Right renal cortex interstitium (tissue), 3 donors: ENCODE data around the gene PPP5C. TPM values are rescaled to one million over a fixed set of nuclear protein-coding genes. Genes with fewer than 3 reads are reported as not detected.
"Not testable (repeated sequence)": the region's sequence is repeated elsewhere in the genome, so short reads cannot be mapped to it uniquely, and the experiment has no call there.

Experiments used
- DNase-seq, 3 donors: peaks; one replicate each; pipeline ENCODE4 v3.0.0-alpha.2; 2013; ENCODE audit warnings: low read depth in 3 of 3, low spot score in 2 of 3
- polyA plus RNA-seq, 3 donors: library from polyadenylated mRNA; unstranded; fragments of 120-200 nt; gene quantifications; one replicate each; pipeline ENCODE4 v1.2.1, GENCODE V29; 2013; ENCODE audit not compliant: insufficient read length in 3 of 3

The PPP5C gene
- polyA plus RNA-seq, 3 donors = 96.1 to 106 (median 106) TPM

- DNase-seq = no peak
These were observed 79.7 kb downstream of the PPP5C start for GRCh38 chr19:46426506-46427162.

- no peak for DNase-seq
These were observed 80.7 kb downstream of the PPP5C start for GRCh38 chr19:46427518-46428045.

DNA sequence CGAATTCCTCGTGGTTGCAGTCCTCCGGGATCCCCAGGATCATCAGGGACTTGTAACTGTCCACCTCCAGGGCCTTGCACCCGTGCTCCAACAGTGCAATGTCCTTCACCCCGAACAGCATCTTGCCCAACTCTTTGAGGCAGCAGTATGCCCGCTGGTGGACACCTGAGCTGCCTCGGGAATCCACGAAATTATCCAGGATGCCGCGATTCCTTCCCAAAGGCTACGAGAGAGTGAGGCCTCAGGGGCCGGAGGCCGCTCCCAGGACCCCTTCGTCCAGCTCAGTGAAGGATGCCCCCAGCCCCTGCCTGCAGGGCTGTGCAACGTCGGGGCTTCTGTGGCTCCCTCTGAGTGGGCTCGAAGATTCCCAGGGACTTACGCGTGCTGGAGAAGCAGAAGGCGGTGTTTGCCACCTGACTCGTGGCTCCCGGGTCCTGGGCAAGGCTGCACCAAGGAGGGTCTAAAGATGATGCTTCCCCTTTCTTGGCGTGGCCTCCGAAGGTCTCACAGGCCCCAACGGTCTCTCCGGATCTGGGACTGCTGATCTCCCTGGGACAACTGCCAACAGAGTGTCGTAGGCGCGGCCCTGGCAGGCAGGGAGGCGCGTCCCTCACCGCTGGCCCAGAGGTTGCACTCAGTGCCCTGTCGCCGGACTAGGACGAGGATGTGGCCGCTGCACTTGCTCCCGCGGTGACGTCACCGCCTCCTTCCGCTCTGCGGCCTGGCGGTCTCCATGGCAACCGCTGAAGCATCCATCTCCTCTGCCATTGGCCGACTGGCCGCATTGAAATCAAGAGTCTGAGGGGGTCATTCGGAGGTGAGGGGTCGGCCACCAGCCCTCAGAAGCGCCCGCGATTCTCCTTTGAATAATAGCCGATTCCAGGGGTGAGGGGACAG, 81.6 kb downstream of the PPP5C start, which contains the start of gene PNMA8C:
Gene PNMA8C (minus strand): TSS at position 698 of the 897 bp plus-strand sequence. CDS start 577 bp downstream, at position 121.
- DNase-seq = peak in 1 of 3 donors; percentile 43

GRCh38 chr19:46429999-46430398, 83.1 kb downstream of the PPP5C start:
- DNase-seq = no peak

DNA sequence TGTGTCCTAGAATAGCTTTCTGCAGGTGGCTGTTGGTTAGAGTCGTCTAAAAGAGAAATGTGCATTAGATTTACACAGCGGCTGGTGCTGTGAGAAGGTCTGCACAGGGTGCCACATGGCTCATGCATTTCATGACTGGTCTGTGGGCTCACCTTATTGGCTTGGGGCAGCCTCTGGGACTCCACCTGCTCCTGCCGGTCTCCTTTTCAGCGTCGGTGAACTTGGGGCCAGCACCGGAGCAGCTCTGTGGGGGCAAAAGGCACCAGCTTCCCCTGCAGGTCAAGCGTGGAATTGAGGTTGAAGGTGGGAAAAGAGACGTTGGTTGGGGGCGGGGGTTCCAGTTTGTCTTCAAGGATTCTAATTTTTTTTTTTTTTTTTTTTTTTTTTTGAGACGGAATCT, 84.9 kb downstream of the PPP5C start:
- DNase-seq = no peak

GRCh38 chr19:46433470-46433869, 86.6 kb downstream of the PPP5C start:
- DNase-seq = not testable (repeated sequence)

GRCh38 chr19:46435009-46435408, 88.1 kb downstream of the PPP5C start:
- DNase-seq = no peak

GRCh38 chr19:46435689-46436088, 88.8 kb downstream of the PPP5C start:
- not testable (repeated sequence) for DNase-seq

Other genes with a start within 250 kb of the PPP5C start
- not detected for gene IGFL3, start 222.4 kb upstream of the PPP5C start, polyA plus RNA-seq
- gene IGFL2, start 198.8 kb upstream of the PPP5C start, polyA plus RNA-seq = not detected
- gene IGFL1, start 117.3 kb upstream of the PPP5C start, polyA plus RNA-seq = not detected
- 10 to 100 TPM; 21.7 to 28.3 (median 23.8) TPM for gene HIF3A, start 50.0 kb upstream of the PPP5C start, polyA plus RNA-seq
- 10 to 100 TPM; 48.5 to 53.8 (median 52.8) TPM for gene CCDC8, start 66.5 kb downstream of the PPP5C start, polyA plus RNA-seq
- gene PNMA8C, start 81.8 kb downstream of the PPP5C start, polyA plus RNA-seq = under 1 TPM; 0.56 to 0.64 (median 0.60) TPM
- gene PNMA8A, start 124.5 kb downstream of the PPP5C start, polyA plus RNA-seq = 10 to 100 TPM; 52.7 to 72.2 (median 57.2) TPM
- gene PNMA8B, start 148.8 kb downstream of the PPP5C start, polyA plus RNA-seq = 1 to 10 TPM; 3.8 to 4.2 (median 3.9) TPM